SHP77 (cell line): ENCODE data around the gene SORCS1.

Experiments used
- DNase-seq, 2 experiments: peaks; one replicate each; lab custom pipeline; 2025; lab: John Stamatoyannopoulos, UW

Gene SORCS1

GRCh38 chr10:106991091-106991490 lies 173.4 kb downstream of the SORCS1 start:
- no peak for DNase-seq

GRCh38 chr10:106987362-106987761 lies 177.1 kb downstream of the SORCS1 start:
- DNase-seq = no peak

- no peak for DNase-seq
Observed at GRCh38 chr10:106982268-106982667, 182.2 kb downstream of the SORCS1 start.

- DNase-seq = no peak
Observed at GRCh38 chr10:106981452-106982075, 182.9 kb downstream of the SORCS1 start.

- DNase-seq = no peak
Observed at GRCh38 chr10:106980495-106981451, 183.7 kb downstream of the SORCS1 start.

GRCh38 chr10:106978756-106979155 lies 185.8 kb downstream of the SORCS1 start:
- DNase-seq = no peak

GRCh38 chr10:106973716-106974115 lies 190.8 kb downstream of the SORCS1 start:
- no peak for DNase-seq

- no peak for DNase-seq
Observed at GRCh38 chr10:106973288-106973687, 191.2 kb downstream of the SORCS1 start.

- no peak for DNase-seq
Observed at GRCh38 chr10:106972381-106972780, 192.1 kb downstream of the SORCS1 start.

GRCh38 chr10:106971411-106971831 lies 193.1 kb downstream of the SORCS1 start:
- no peak for DNase-seq

- DNase-seq = no peak
Observed at GRCh38 chr10:106967452-106967851, 197.1 kb downstream of the SORCS1 start.

- DNase-seq = no peak
Observed at GRCh38 chr10:106960812-106961211, 203.7 kb downstream of the SORCS1 start.

GRCh38 chr10:106959521-106959920 lies 205.0 kb downstream of the SORCS1 start:
- no peak for DNase-seq

GRCh38 chr10:106958589-106959361 lies 205.7 kb downstream of the SORCS1 start:
- no peak for DNase-seq

- DNase-seq = no peak
Observed at GRCh38 chr10:106957823-106958588, 206.5 kb downstream of the SORCS1 start.

GRCh38 chr10:106956216-106956915 lies 208.1 kb downstream of the SORCS1 start:
- no peak for DNase-seq

GRCh38 chr10:106955133-106955532 lies 209.4 kb downstream of the SORCS1 start:
- DNase-seq = no peak

GRCh38 chr10:106952033-106952432 lies 212.5 kb downstream of the SORCS1 start:
- no peak for DNase-seq

- DNase-seq = no peak
Observed at GRCh38 chr10:106949680-106950478, 214.6 kb downstream of the SORCS1 start.

- DNase-seq = no peak
Observed at GRCh38 chr10:106947643-106948042, 216.9 kb downstream of the SORCS1 start.
